Stimulated activated CD4-positive, alpha-beta T cell treated with anti-CD3 and anti-CD28 coated beads, Interleukin-4, amount 100 ng/mL, for 1 hour (primary cell): ENCODE results near the gene ABCA7.

Experiments used
- DNase-seq: peaks from one replicate; pipeline ENCODE4 v3.0.0-alpha.2; 2020

ABCA7 gene

GRCh38 chr19:1004803-1005664 lies 34.9 kb upstream of the ABCA7 start:
- DNase-seq = no peak

GRCh38 chr19:1006711-1007398 lies 33.1 kb upstream of the ABCA7 start:
- no peak for DNase-seq

GRCh38 chr19:1007399-1008251 lies 32.3 kb upstream of the ABCA7 start:
- DNase-seq = no peak

- DNase-seq = no peak
Measured at GRCh38 chr19:1008268-1009040, 31.5 kb upstream of the ABCA7 start.

- DNase-seq = no peak
Measured at GRCh38 chr19:1009041-1009980, 30.6 kb upstream of the ABCA7 start.

- DNase-seq = no peak
Measured at GRCh38 chr19:1009981-1010538, 29.8 kb upstream of the ABCA7 start.

- no peak for DNase-seq
Measured at GRCh38 chr19:1010586-1011510, 29.1 kb upstream of the ABCA7 start.

GRCh38 chr19:1011831-1012333 lies 28.0 kb upstream of the ABCA7 start:
- DNase-seq = no peak

- DNase-seq = no peak
Measured at GRCh38 chr19:1012334-1012733, 27.6 kb upstream of the ABCA7 start.

GRCh38 chr19:1013218-1013617 lies 26.7 kb upstream of the ABCA7 start:
- DNase-seq = no peak

- no peak for DNase-seq
Measured at GRCh38 chr19:1014161-1015060, 25.5 kb upstream of the ABCA7 start.

GRCh38 chr19:1015061-1015781 lies 24.7 kb upstream of the ABCA7 start:
- no peak for DNase-seq

GRCh38 chr19:1015782-1016646 lies 23.9 kb upstream of the ABCA7 start:
- DNase-seq = no peak

- no peak for DNase-seq
Measured at GRCh38 chr19:1016647-1017114, 23.2 kb upstream of the ABCA7 start.

GRCh38 chr19:1017115-1017905 lies 22.6 kb upstream of the ABCA7 start:
- DNase-seq = no peak

- no peak for DNase-seq
Measured at GRCh38 chr19:1017906-1018305, 22.0 kb upstream of the ABCA7 start.
